Measurements from ENCODE around the gene MRPL14. TPM values are rescaled to one million over a fixed set of nuclear protein-coding genes. Genes with fewer than 3 reads are reported as not detected.

The MRPL14 gene
- polyA plus RNA-seq, 1 donor (not counting 4 experiments of a cell fraction or from before 2014, with no cell fraction given): 136 TPM

DNA sequence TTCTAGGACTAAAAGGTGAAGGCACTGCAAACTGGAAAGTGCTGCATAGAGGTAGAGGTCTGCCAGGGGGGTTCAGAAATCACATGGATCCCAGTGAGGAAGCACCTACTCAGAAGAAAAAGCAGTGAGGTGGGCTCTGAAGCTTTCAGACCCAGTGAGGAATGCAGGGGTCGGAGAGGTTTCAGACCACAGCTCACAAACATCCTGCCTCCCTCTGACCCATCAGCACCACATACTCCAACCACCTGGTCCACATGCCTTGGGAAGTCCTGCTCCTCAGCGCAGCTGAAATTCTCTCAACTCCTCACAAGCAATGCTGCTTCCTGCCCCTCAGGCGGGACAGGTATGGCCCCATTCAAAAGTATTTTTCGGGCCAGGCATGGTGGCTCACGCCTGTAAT, 20.2 kb downstream of the MRPL14 start:
- H3K36me3 ChIP-seq (ENCODE audit: control insufficient read depth in 2 of 2, extremely low read depth in 1 of 2, insufficient read depth in 2 of 2, low read length in 2 of 2): peaks cover 44 to 45% of the 10 kb centered on the region in 2 experiments
- DNase-seq (ENCODE audit: low read depth, low spot score) (no peak), FAIRE-seq (no peak)
- H3K4me3 ChIP-seq (ENCODE audit: control insufficient read depth in 2 of 3, extremely low read depth in 1 of 3, insufficient read depth in 2 of 3, low read depth in 1 of 3, low read length in 3 of 3): no peak overlapping the region
- no peak overlapping the region for H3K4me2 ChIP-seq (ENCODE audit: control insufficient read depth, extremely low read depth, insufficient read depth, low read depth, low read length)
- peaks cover 42% of the 10 kb centered on the region for H3K79me2 ChIP-seq (ENCODE audit: control insufficient read depth, insufficient read depth, low read length)
- no peaks in the 10 kb centered on the region for H3K4me1 ChIP-seq (ENCODE audit: control insufficient read depth, extremely low read depth, insufficient read depth, low read length)
- dilution Hi-C loops (cut with MboI; ENCODE audit: extremely low pct_ligation_motif_present, low sequenced_read_pairs): no loop called here
- no peak overlapping the region for H3K9ac ChIP-seq (ENCODE audit: control insufficient read depth, extremely low read depth, insufficient read depth, low read length)
- H3K9me3 ChIP-seq (ENCODE audit: control insufficient read depth, low read depth, low read length): no peaks in the 10 kb centered on the region
- H3K9me1 ChIP-seq (ENCODE audit: control insufficient read depth, extremely low read depth, insufficient read depth, low read length): no peaks in the 10 kb centered on the region
- H2AFZ ChIP-seq (ENCODE audit: control insufficient read depth, low read length): no peak overlapping the region
- no peaks in the 10 kb centered on the region for H3K27me3 ChIP-seq (ENCODE audit: control insufficient read depth, extremely low read depth, insufficient read depth, low read length)
- no peak overlapping the region for H3K27ac ChIP-seq (ENCODE audit: control insufficient read depth, insufficient read depth, low read length)
- TF ChIP-seq, protein P1, sequence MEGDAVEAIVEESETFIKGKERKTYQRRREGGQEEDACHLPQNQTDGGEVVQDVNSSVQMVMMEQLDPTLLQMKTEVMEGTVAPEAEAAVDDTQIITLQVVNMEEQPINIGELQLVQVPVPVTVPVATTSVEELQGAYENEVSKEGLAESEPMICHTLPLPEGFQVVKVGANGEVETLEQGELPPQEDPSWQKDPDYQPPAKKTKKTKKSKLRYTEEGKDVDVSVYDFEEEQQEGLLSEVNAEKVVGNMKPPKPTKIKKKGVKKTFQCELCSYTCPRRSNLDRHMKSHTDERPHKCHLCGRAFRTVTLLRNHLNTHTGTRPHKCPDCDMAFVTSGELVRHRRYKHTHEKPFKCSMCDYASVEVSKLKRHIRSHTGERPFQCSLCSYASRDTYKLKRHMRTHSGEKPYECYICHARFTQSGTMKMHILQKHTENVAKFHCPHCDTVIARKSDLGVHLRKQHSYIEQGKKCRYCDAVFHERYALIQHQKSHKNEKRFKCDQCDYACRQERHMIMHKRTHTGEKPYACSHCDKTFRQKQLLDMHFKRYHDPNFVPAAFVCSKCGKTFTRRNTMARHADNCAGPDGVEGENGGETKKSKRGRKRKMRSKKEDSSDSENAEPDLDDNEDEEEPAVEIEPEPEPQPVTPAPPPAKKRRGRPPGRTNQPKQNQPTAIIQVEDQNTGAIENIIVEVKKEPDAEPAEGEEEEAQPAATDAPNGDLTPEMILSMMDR (optimal IDR thresholded peaks at IDR 0.05 in 1 of 3, IDR thresholded peaks at IDR 0.05 in 1 of 3, conservative IDR thresholded peaks at IDR 0.05 in 1 of 3; ENCODE audit: extremely low read depth in 1 of 3, insufficient read depth in 2 of 3, low read length in 3 of 3): no peak
- TF ChIP-seq EZH2 (IDR thresholded peaks at IDR 0.05; ENCODE audit: low read length): no peak
- no peaks in the 10 kb centered on the region for H4K20me1 ChIP-seq (ENCODE audit: control insufficient read depth, extremely low read depth, insufficient read depth, low read length)

DNA sequence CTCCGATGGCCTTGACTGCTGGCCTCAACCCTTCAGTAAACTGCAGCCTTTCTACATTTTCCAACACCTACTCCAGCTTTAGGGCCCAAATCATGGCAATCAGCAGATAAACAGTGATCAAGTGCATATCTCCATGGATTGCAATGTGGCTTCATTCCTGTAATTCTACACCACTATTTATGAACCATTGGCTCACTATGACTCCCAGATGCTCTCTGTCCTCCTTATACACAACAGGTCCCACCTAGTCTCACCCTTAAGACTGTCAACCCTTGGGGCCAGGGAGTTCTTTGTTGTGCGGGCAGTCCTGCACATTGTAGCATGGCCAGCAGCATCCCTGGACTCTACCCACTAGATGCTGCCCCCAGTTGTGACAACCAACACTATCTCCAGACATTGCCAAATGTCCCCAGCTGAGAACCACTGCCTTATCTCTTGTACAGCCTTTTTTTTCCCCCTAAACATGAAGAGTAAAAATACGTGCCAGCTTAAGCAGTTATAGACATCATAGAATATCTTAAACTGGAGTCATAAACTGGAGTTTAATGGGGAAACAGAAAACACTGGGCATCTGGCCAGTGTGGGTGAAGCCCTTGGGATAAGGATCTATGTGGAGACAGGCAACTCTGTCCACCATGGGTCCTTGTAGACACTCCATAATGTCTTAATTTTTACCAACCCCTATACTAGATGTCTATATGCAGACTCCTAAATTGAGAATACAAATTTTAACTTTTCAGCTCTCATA, 21.1 kb downstream of the MRPL14 start:
- Histone ChIP-seq H3K27me3 (ENCODE audit: control insufficient read depth, extremely low read depth, insufficient read depth, low read length) (no peaks in the 10 kb centered on the region), H4K20me1 (ENCODE audit: control insufficient read depth, extremely low read depth, insufficient read depth, low read length) (no peaks in the 10 kb centered on the region), H3K79me2 (ENCODE audit: control insufficient read depth, insufficient read depth, low read length) (peaks cover 33% of the 10 kb centered on the region), H3K27ac (ENCODE audit: control insufficient read depth, insufficient read depth, low read length) (no peak overlapping the region), H3K9me3 (ENCODE audit: control insufficient read depth, low read depth, low read length) (no peaks in the 10 kb centered on the region), H3K36me3 (ENCODE audit: control insufficient read depth in 2 of 2, extremely low read depth in 1 of 2, insufficient read depth in 2 of 2, low read length in 2 of 2) (peaks cover 39 to 40% of the 10 kb centered on the region in 2 experiments), H3K9me1 (ENCODE audit: control insufficient read depth, extremely low read depth, insufficient read depth, low read length) (no peaks in the 10 kb centered on the region), H3K4me3 (ENCODE audit: control insufficient read depth in 2 of 3, extremely low read depth in 1 of 3, insufficient read depth in 2 of 3, low read depth in 1 of 3, low read length in 3 of 3) (no peak overlapping the region), H3K4me1 (ENCODE audit: control insufficient read depth, extremely low read depth, insufficient read depth, low read length) (no peaks in the 10 kb centered on the region), H2AFZ (ENCODE audit: control insufficient read depth, low read length) (no peak overlapping the region), H3K9ac (ENCODE audit: control insufficient read depth, extremely low read depth, insufficient read depth, low read length) (no peak overlapping the region), H3K4me2 (ENCODE audit: control insufficient read depth, extremely low read depth, insufficient read depth, low read depth, low read length) (no peak overlapping the region)
- no peak for DNase-seq (ENCODE audit: low read depth, low spot score)
- no peak for TF ChIP-seq EZH2 (IDR thresholded peaks at IDR 0.05; ENCODE audit: low read length)
- TF ChIP-seq, protein P1 (optimal IDR thresholded peaks at IDR 0.05 in 1 of 3, IDR thresholded peaks at IDR 0.05 in 1 of 3, conservative IDR thresholded peaks at IDR 0.05 in 1 of 3; ENCODE audit: extremely low read depth in 1 of 3, insufficient read depth in 2 of 3, low read length in 3 of 3): no peak
- no peak for FAIRE-seq
- dilution Hi-C loops (cut with MboI; ENCODE audit: extremely low pct_ligation_motif_present, low sequenced_read_pairs): no loop called here
